NT2/D1 (cell line): ENCODE measurements around the gene P2RX2.

Source experiments
- YY1 ChIP-seq: IDR thresholded peaks from 2 replicates; pipeline ENCODE4 v1.6.1; 2011; ENCODE audit not compliant: insufficient read length, insufficient read depth
- ZNF274 ChIP-seq: IDR thresholded peaks from 2 replicates; pipeline ENCODE4 v1.6.1; 2011; ENCODE audit warnings: mild to moderate bottlenecking, low read depth, low read length

GRCh38 chr12:132604668-132605441 is 13.7 kb upstream of the P2RX2 start:
- TF ChIP-seq YY1 = no peak
- no peak for TF ChIP-seq ZNF274
